HFFc6 (cell line): ENCODE results near the gene ROBO1. TPM values are rescaled to one million over a fixed set of nuclear protein-coding genes. Genes with fewer than 3 reads are reported as not detected.
A peak's percentile ranks its signal among the peaks of the same experiment; 100 is the strongest.

Source experiments
- DNase-seq: peaks from one replicate; pipeline ENCODE4 v3.0.0-alpha.2; 2018
- H3K27ac Mint-ChIP-seq: 2 replicates; pipeline ENCODE4 v1.8.0; 2020; ENCODE audit warnings: mild to moderate bottlenecking, mixed read lengths
- H3K27me3 Mint-ChIP-seq: 2 replicates; pipeline ENCODE4 v1.8.0; 2021; ENCODE audit warnings: mild to moderate bottlenecking, moderate library complexity, mixed read lengths; ENCODE audit not compliant: insufficient read depth
- H3K36me3 Mint-ChIP-seq: 2 replicates; pipeline ENCODE4 v1.8.0; 2021; ENCODE audit warnings: low read depth, mixed read lengths
- H3K4me1 Mint-ChIP-seq: 2 replicates; pipeline ENCODE4 v1.8.0; 2020; ENCODE audit warnings: low read depth, mixed read lengths
- H3K4me3 Mint-ChIP-seq: 2 replicates; pipeline ENCODE4 v1.8.0; 2020; ENCODE audit warnings: mild to moderate bottlenecking, moderate library complexity, mixed read lengths
- H3K9me3 Mint-ChIP-seq: 2 replicates; pipeline ENCODE4 v1.8.0; 2020; ENCODE audit warnings: mild to moderate bottlenecking, mixed read lengths
- CTCF ChIP-seq: fragments of 200-600 bp; sonication (generic); IDR thresholded peaks from 2 replicates; pipeline ENCODE4 v1.5.0; 2021; ENCODE audit warnings: antibody characterized with exemption, mild to moderate bottlenecking
- total RNA-seq, 6 experiments: library from RNA; stranded (reverse); fragmentation: NEBNext Ultra II Directional; extraction: Animal tissue kit (Norgen Biotek cat#: 25700); gene quantifications; 2 replicates in 1 of 6; 3 replicates in 5 of 6; pipeline ENCODE4 v1.2.3, GENCODE V29; 2021

The ROBO1 gene
- total RNA-seq, 6 experiments from 2014 or later = 38.7 to 51.3 (median 41.7) TPM

- Mint-ChIP-seq H3K36me3 (no peaks in the 10 kb centered on the region), H3K9me3 (no peaks in the 10 kb centered on the region), H3K27me3 (peaks cover 3% of the 10 kb centered on the region; the same call in 1 of the 2 replicates), H3K4me3 (no peak overlapping the region), H3K4me1 (peaks cover 17% of the 10 kb centered on the region), H3K27ac (no peak overlapping the region)
- DNase-seq = peak; percentile 63
- TF ChIP-seq CTCF = peak; percentile 32; the same call in 1 of the 2 replicates
These were observed 749.1 kb downstream of the ROBO1 start for GRCh38 chr3:79018671-79019136.

- DNase-seq = no peak
- Mint-ChIP-seq H3K4me3 (no peak overlapping the region), H3K4me1 (peaks cover 21% of the 10 kb centered on the region), H3K27me3 (peaks cover 3% of the 10 kb centered on the region; the same call in 1 of the 2 replicates), H3K36me3 (no peaks in the 10 kb centered on the region), H3K27ac (no peak overlapping the region), H3K9me3 (no peaks in the 10 kb centered on the region)
- TF ChIP-seq CTCF = no peak
These were observed 749.5 kb downstream of the ROBO1 start for GRCh38 chr3:79018265-79018664.

- H3K4me3 Mint-ChIP-seq = no peak overlapping the region
These were observed 751.0 kb downstream of the ROBO1 start for GRCh38 chr3:79016587-79017376.

GRCh38 chr3:79015854-79016253, 751.9 kb downstream of the ROBO1 start:
- no peak for TF ChIP-seq CTCF
- H3K27ac Mint-ChIP-seq = peak overlapping the region; percentile 32; the same call in 1 of the 2 replicates
- H3K4me3 Mint-ChIP-seq = no peak overlapping the region
- DNase-seq = no peak
- H3K9me3 Mint-ChIP-seq = no peaks in the 10 kb centered on the region
- H3K27me3 Mint-ChIP-seq = peaks cover 3% of the 10 kb centered on the region; the same call in 1 of the 2 replicates
- H3K36me3 Mint-ChIP-seq = no peaks in the 10 kb centered on the region
- peaks cover 26% of the 10 kb centered on the region for H3K4me1 Mint-ChIP-seq

More at GRCh38 chr3:79016587-79017376, 751.0 kb downstream of the ROBO1 start:
- H3K4me1 Mint-ChIP-seq = peaks cover 26% of the 10 kb centered on the region
- peaks cover 3% of the 10 kb centered on the region; the same call in 1 of the 2 replicates for H3K27me3 Mint-ChIP-seq
- no peaks in the 10 kb centered on the region for H3K9me3 Mint-ChIP-seq
- H3K36me3 Mint-ChIP-seq = no peaks in the 10 kb centered on the region
- no peak overlapping the region for H3K27ac Mint-ChIP-seq
- no peak for DNase-seq
- no peak for TF ChIP-seq CTCF

- H3K4me1 Mint-ChIP-seq = 0 out of 2 replicates have a peak, but pooled peaks cover 17% of the 10 kb centered on the region
These were observed 754.8 kb downstream of the ROBO1 start for GRCh38 chr3:79012946-79013362.

More at GRCh38 chr3:79012946-79013362, 754.8 kb downstream of the ROBO1 start:
- H3K9me3 Mint-ChIP-seq = no peaks in the 10 kb centered on the region
- no peaks in the 10 kb centered on the region; the same call in 1 of the 2 replicates for H3K27me3 Mint-ChIP-seq
- no peak overlapping the region for H3K4me3 Mint-ChIP-seq
- H3K27ac Mint-ChIP-seq = peak overlapping the region; percentile 8; the same call in 1 of the 2 replicates
- H3K36me3 Mint-ChIP-seq = no peaks in the 10 kb centered on the region
- no peak for TF ChIP-seq CTCF
- no peak for DNase-seq
